Dermis blood vessel endothelial cell (primary cell): ENCODE data around the gene PCNX1. TPM values are rescaled to one million over a fixed set of nuclear protein-coding genes. Genes with fewer than 3 reads are reported as not detected.
"Not testable (repeated sequence)": the region's sequence is repeated elsewhere in the genome, so short reads cannot be mapped to it uniquely, and the experiment has no call there.

ENCODE experiments used
- DNase-seq: peaks from one replicate; pipeline ENCODE4 v3.0.0; 2010
- total RNA-seq: library from RNA; depleted of rRNA; stranded (reverse); fragments of >200 nt; gene quantifications from 2 replicates; pipeline ENCODE4 v1.2.3, GENCODE V29; 2014

PCNX1 gene
- total RNA-seq, 1 donor from 2014 or later = 33.4 TPM

DNA sequence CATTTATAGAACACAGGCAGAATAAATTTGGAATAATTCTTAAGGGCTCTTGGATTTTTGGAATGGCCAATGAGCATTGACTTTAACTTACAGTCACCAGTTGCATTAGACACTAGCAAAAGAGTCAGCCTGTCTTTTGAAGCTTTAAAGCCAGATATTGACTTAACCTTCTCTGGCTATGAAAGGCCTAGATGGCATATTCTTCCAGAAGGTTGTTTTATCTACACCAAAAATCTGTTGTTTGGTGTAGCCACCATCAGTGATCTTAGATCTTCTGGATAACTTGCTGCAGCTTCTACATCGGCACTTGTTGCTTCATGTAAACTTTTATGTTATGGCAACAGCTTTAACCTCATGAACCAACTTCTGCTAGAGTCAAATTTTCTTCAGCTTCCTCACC lies 10.4 kb downstream of the PCNX1 start:
- DNase-seq = no peak

DNA sequence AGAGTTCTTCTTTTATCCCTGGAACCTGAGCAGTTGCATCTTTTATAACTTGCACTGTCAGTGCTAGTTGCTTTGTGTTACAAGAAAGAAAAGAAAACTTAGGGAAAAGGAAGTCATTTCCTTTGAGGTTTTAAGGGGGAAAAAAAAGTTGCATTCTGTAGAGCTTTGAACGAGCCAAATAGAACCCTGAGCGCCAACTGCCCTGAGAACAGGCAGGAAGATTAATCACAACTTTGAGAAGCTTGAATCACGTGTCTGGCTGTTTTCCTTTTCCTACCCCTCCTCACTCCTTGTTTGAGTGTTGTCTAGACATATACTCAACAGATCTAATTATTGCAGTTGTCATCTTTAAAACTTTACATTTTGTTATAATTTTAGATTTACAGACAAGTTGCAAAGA lies 12.5 kb downstream of the PCNX1 start:
- DNase-seq = peak; percentile 78

DNA sequence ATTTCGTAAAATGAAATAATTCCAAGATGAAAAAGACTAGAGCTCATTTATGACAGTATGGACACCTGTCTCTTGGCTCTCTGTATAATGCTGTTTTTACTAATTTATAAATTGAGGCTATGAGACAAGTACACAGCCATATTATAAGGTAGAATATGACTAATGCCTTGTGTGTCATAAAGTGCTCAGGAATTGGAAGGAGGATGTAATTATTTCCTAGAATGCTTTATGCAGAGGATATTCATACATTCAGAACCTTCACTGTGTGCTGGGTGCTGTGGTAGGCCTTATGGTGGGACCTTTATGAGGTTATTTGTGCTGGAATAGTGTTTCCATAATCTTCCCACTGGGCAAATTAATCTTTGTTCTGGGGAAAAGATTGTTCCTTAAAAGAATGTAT lies 13.3 kb downstream of the PCNX1 start:
- DNase-seq = peak; percentile 44

DNA sequence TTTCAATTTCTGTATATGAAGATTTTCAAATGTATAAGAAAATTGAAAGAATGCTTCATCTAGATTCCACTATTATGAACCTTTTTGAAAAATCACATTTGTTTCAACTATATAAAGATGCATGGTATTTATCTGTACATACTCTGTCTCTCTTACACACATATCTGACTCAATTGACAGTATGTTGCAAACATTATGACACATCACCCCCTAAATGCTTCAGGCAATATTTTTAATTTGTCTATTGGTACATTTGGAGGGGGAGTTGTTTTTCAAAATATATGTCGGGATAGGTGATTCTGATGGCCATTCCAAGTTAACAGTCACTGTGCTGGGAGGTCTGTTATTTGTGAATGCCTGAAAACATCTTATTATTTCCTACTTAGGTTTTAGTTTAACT lies 14.4 kb downstream of the PCNX1 start:
- DNase-seq = no peak

DNA sequence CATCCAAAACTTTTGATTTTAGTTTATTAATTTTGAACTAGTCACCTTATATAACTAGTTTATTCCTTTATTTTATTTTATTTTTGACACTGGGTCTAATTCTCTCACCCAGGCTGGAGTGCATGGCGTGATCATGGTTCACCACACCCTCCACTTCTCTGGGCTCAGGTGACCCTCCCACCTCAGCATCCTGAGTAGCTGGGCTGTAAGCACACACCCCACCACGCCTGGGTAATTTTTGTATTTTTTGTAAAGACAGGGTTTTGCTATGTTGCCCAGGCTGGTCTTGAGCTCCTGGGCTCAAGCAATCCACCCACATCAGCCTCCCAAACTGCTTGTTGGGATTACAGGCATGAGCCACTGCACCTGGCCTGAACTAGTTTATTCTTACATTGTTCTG lies 17.3 kb downstream of the PCNX1 start:
- no peak for DNase-seq

DNA sequence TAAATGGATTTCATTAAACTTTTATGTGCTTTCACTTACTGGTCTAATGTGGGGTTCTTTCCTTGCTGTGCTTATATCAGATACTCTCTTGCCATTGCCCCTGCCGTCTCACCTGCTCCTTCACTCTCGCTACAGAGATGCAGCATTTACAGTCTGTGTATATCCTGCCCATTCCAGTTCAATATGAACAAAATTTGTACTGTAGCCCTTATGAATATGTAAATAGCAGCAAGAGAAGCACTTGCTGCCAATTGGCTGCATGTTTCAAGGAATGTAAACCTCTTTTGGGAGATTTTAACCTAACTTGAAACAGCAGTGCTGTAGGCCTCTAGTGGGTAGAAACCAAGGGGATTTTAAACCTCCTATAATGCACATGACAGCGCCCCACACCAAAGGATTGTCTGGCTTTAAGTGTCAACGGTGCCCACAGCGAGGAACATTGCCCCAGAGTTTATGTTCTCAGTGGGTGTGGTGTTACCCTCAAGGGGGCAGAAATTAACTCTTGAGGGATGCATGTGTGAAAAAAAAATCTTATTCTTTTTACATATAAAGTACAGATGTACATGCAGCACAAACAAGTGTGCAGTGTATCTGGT lies 19.1 kb downstream of the PCNX1 start:
- no peak for DNase-seq

DNA sequence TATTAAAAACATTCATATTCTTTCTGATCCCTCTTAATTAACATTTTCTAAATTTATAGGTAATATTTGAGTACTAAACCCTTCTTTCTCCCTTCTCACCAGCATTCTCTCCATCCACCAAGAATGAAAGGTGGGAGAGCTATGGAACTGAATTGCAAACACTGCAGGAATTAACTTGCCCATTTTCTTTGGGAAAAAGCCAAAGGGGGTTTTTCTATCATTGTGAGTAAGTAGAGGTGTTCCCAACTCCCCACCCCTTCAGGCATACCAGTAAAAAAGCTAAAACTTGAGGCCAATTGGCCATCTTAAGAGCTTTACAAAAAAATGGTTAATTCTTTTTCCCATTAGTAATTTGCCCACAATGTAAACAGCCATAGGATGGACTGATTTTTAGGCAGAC lies 23.7 kb downstream of the PCNX1 start:
- DNase-seq = no peak

DNA sequence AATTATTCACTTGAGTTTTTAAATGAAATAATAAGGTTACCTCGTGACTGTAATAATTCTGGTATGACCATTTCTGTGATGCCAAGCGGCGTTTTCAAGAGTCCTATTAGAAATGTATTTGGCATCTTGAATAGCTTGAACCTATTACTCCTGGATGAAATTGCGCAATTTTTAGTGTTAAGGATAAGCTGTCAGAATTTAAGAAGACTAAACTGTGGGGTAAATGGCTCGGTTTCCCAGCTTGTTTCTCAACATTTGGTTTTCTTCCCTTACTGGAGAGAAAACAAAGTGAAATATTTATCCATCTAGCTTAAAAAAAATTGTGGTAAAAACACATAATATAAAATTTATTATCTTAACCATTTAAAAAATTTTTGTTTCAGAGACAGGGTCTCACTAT lies 26.8 kb downstream of the PCNX1 start:
- DNase-seq = no peak

DNA sequence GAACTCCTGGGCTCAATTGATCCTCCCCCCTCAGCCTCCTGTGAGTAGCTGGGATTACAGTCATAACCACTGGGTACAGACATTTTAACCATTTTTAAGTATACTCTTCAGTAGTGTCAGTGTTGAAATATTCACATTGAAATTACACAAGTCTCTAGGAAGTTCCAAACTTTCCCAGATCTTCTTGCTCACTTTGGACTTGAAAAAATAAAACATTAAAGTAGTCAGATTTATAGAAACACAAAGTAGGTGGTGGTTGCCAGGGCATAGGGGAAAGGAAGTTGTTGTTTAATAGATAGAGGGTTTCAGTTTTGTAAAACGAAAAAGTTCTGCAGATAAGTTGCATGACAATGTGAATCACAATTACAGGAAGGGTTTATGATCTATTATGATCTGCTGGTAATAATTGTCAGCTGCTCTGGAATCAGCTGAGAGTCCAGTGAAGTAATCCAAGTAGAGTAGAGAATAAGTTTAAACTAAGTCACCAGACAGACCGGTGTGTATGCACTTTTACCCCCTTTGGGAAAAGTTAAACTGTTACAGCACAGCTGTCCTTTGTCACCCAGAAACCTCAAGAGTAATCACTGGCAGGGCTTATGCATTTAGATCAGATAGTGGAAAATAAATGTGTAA lies 27.4 kb downstream of the PCNX1 start:
- DNase-seq = peak; percentile 51

DNA sequence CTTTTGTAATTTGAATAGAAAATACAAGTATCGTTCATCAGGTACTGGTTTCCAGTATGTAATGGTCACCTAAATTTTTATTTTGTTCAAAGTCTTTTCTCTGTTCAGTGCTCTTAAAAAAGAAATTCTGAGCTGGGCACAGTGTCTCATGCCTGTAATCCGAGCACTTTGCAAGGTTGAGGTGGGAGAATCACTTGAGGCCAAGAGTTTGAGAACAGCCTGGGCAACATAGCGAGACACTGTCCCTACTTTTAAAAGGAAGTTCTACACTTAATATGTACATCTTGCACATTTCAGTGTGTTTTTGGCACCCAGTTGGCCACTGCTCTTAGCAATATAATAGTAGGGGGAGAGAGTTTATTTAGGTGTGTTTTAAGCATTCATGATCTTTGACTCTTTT lies 27.9 kb downstream of the PCNX1 start:
- peak; percentile 4 for DNase-seq

DNA sequence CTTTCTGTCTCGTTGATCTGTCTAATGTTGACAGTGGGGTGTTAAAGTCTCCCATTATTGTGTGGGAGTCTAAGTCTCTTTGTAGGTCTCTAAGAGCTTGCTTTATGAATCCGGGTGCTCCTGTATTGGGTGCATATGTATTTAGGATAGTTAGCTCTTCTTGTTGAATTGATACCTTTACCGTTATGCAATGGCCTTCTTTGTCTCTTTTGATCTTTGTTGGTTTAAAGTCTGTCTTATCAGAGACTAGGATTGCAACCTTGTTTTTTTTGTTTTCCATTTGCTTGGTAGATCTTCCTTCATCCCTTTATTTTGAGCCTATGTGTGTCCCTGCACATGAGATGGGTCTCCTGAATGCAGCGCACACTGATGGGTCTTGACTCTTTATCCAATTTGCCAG lies 32.4 kb downstream of the PCNX1 start:
- not testable (repeated sequence) for DNase-seq

DNA sequence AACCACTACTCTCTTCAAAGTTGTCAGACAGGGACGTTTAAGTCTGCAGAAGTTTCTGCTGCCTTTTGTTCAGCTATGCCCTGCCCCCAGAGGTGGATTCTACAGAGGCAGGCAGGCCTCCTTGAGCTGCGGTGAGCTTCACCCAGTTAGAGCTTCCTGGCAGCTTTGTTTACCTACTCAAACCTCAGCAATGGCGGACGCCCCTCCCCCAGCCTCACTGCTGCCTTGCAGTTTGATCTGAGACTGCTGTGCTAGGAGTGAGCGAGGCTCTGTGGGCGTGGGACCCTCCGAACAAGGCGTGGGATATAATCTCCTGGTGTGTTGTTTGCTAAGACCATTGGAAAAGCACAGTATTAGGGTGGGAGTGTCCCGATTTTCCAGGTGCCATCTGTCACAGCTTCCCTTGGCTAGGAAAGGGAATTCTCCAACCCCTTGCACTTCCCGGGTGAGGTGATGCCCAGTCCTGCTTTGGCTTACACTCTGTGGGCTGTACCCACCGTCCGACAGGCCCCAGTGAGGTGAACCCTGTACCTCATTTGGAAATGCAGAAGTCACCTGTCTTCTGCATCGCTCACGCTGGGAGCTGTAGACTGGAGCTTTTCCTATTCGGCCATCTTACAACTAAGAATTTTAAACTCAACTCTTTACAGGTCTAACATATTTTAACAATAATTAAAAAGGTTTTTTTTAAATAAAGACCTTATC lies 34.5 kb downstream of the PCNX1 start:
- DNase-seq = not testable (repeated sequence)

DNA sequence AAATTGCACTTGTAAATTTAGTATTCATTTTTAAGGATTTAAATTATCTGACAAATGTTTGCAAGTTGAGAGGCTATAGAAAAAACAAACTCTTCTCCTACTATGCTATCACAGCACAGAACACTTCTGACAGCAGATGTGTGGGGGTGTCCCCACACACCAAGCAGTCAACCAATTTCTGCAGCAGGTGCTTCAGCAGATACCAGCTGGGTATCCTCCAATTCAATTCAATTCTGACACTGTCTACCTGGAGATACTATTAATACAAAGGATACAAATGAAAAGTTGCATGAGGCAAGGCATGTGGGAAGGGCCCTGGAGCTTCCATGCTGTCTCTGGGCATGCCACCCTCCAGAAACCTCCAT lies 35.1 kb downstream of the PCNX1 start:
- no peak for DNase-seq

DNA sequence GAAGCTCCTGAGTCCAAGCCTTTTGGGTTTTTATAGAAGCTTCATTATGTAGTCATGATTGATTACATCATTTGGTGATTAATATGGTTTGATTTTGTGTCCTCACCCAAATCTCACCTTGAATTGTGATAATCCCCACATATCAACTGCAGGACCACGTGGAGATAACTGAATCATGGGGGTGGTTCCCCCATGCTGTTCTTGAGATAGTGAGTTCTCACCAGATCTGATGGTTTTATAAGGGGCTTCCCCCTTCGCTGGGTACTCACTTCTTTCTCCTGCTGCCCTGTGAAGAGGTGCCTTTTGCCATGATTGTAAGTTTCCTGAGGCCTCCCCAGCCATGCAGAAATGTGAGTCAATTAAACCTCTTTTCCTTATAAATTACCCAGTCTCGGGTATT lies 35.5 kb downstream of the PCNX1 start:
- DNase-seq = not testable (repeated sequence)

DNA sequence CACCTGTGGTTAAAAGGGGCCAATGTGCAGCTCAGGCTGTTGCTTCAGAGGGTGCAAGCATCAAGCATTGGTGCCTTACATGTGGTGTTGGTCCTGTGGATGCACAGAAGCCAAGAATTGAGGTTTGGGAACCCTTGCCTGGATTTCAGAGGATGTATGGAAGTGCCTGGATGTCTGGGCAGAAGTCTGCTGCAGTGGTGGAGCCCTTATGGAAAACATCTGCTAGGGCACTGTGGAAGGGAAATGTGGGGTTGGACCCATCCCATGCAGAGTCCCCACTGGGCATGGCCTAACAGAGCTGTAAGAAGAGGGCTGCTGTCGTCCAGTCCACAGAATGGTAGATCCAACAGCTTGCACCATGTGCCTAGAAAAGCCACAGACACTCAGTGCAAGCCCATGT lies 36.6 kb downstream of the PCNX1 start:
- DNase-seq = no peak

DNA sequence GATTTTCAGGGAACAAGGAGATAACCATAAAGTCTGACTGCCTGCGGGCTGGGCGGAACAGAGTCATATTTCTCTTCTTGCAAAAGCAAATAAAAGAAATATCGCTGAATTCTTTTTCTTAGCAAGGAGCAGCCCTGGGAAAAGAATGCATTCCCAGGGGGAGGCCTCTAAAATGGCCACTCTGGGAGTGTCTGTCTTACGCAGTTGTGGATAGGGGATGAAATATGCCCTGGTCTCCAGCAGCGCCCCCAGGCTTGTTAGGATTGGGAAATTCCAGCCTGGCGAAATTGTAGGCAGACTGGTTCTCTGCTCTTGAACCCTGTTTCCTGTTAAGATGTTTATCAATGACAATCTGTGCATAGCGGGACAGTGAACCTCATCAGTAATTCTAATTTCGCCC lies 40.5 kb downstream of the PCNX1 start:
- no peak for DNase-seq

DNA sequence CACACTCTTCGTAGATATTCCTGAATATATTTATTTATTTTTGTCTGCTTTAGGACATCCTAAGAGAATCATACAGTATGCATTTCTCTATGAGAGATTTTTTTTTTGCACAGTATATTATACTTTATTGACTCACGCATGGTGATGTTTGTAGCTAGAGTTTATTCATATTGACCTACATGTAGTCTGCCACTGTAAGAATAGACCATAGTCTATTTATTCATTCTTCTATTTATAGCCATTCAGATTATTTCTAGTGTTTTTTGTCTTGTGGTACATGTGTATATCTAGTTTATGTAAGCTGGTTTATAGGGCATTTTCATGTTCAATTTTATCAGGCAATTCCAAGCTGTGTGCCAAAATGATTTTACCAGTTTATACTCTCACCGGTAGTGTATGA lies 45.2 kb downstream of the PCNX1 start:
- no peak for DNase-seq

DNA sequence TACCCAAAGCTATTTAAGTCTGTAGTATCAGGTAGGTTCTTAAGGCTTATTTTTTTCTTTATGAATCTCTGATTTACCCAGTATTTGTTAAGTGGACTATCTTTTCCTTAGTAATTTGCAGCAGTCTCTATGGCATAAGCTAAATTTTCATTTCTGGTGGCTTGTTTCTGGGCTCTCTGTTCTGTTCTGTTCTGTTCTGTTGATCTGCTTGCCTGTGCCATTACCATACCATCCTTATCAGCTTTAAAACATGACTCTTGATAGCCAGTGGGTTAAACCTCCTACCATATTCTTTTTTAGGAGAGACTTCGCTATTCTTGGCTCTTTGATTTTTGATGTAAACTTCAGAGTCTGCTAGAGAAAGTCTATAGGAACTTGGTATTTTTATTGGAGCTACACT lies 46.8 kb downstream of the PCNX1 start:
- DNase-seq = no peak

DNA sequence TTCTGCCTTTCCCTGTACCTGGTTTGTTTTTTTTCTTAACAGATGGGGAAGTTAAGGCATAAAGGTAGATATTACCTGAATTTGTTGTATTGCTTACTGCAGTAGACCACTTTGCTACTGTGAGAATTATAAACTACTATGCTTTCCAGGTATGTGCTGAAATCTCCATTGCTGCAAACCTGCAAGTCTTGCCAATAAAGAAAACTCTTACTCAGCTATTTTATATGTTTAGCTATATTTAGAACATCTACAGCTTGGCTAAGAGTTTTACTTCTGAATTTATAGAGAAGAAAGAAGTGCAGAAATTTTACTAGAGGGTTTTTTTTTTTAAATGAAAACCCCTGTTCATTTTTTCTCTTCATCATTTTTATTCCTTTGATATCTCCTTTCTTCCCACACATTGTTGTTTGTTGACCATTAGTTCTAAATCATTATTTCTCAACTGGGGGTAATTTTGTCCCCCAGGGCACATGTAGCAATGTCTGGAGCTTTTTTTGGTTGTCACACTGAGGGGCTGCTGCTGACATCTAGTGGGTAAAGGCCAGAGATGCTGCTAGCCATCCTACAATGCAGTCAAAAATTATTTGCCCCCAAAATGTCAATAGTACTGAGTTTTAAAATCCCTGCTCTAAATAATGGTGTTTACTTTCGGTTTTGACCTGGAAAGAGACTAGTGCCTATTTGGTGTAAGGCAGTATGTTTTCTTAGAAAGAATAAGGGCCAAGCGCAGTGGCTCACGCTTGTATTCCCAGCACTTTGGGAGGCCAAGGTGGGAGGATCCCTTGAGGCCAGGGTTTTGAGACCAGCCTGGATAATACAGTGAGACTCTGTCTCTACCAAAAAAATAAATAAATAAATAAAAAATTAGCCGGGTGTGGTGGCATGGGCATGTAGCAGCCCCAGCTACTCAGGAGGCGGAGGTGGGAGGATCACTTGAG lies 48.6 kb downstream of the PCNX1 start:
- peak; percentile 61 for DNase-seq

DNA sequence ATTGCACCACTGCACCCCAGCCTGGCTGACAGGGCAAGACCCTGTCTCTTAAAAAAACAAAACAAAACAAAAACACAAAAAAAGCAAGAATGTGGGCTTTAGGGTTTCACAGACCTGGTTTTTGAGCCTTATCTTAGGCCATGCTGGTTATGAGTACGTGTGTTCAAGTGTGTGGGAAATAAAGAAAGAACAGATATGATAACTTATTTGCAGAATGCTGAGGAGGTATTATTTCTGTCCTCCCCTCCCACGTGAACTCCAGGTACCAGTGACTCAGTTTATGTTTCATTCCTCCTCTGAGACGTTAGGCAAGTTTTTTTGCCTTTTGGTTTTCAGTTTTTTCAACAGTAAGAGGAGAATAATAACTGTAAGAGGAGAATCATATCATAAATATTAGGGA lies 49.3 kb downstream of the PCNX1 start:
- no peak for DNase-seq

DNA sequence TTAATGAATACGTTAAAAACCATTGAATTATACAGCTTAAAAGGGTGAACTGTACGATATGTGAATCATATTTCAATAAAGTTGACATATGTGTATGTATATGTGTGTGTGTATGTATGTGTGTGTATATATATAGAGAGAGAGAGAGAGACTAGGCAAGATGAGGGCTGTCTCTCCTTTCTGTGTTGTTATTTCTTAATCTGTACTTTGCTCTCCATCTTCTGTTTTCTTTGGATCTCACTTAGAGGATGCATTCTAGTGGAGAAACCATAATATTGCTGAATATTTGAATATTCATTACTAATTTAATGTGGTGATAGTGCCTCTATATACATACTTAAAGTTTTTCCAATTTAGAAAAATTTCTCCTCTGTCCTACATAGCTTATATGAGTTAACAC lies 50.5 kb downstream of the PCNX1 start:
- no peak for DNase-seq

DNA sequence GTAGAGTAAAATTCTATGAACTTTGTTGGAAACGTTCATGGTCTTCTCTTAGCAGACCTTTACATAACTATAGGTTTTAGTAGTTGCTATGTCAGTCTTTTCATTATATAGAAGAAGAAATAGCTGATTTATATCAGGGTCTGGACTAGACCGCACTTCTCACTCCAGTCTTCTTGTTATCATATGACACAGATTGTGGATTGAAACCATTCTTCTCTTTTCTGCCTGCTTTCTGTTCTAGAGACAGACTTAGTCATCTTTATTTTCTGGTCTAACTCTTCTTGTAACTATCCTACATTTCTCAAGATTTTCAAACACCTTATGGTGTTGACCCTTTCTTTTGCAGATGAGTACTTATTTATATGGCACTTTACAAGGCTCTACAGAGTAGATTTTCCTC lies 55.7 kb downstream of the PCNX1 start:
- no peak for DNase-seq

DNA sequence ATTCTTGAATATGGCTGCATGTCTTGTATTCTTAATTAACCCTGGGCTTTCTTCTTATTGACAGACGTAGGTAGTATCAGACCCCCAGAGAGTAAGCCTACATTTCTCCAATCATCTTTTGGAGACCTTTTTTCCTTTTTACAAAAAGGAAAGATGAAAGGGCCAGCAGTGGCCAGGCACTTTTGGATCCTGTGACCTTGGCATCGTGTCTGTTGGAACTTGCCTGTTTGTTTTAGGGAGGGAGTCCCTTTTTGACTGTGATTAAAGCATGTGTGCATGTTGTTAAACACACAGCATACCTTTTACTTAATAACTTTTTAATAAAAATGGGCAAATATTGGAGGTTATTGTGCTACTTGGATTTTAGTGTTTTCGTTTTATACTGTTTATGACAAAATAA lies 57.2 kb downstream of the PCNX1 start:
- DNase-seq = no peak
